ENCODE data around the gene C11orf52. TPM values are rescaled to one million over a fixed set of nuclear protein-coding genes. Genes with fewer than 3 reads are reported as not detected.

Gene C11orf52
- polyA plus RNA-seq, 3 donors: 12.4 to 13.7 (median 12.8) TPM

DNA sequence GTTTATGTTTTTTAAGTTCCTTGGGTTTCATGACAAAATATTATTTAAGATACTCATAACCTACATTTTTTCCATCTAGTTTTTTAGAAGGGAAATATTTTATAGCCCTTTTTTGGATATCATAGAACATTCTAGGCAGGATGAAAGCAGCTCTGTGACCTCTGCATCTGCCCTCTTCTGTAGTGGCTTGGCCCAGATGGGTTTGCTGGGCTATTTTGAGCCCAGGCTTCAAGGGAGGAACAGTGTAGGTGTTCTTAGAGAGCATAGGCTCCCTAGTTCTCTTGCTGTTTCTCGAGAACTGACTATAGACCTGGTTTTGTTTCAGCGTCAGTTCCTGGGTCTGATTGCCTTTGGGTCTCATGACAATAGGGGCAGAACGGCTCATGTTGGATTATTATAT is 50.6 kb downstream of the C11orf52 start:
- DNase-seq (ENCODE audit: low read depth in 3 of 3, low spot score in 2 of 3): no peak

DNA sequence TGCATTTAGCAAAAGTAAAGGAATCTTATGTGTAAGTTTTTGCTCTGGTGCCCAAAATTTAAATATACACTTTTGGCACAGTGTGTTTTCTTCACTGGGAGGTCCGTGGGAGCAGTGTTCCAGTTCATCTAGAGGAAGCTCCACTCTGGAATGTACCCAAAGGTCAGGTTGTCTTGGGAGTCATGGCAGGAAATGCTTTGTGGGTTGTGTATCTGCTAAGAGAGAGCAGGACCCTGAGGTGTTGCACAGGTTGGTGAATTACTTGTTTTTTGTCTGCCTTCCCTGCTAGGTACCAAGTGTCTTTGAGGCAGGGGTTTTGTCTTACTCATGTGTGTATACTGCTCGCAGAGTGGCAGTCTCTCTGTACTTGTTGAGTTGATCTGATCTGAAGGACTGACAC is 55.7 kb downstream of the C11orf52 start:
- DNase-seq (ENCODE audit: low read depth in 3 of 3, low spot score in 2 of 3): no peak

DNA sequence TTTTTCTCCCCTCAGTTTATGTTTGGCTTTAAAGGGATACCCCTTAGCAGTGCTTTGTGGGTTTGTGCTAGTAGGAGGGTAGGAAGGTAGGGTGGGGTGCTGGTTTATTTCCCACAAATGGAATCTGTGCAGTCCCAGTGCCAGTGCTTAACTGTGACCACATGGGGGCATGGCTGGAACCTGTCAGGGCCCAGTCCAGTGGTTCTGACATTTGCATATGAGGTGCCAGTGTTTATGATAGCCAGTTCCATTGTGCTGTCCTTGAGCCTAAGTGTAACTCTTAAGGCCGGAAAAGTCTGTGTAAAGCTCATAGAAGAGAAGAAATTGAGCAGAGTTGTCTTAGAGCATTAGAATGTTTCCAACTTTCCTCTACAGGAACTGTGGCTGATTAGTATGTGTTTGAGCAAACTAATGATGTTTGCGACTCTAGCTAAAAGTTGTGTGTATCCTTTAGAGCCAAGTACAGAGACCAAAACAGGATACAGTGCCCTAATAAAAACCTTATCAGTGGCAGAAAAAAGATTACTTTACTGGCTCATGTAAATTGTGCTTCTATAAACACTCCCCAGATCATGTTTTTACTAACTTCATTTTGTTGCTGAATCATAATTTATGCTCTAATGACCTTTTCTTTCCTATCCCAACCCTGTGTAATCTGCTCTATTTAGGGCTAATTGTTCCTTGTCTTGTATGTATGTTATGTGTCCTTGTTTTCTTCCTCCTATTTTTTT is 56.5 kb downstream of the C11orf52 start:
- no peak for DNase-seq (ENCODE audit: low read depth in 3 of 3, low spot score in 2 of 3)

DNA sequence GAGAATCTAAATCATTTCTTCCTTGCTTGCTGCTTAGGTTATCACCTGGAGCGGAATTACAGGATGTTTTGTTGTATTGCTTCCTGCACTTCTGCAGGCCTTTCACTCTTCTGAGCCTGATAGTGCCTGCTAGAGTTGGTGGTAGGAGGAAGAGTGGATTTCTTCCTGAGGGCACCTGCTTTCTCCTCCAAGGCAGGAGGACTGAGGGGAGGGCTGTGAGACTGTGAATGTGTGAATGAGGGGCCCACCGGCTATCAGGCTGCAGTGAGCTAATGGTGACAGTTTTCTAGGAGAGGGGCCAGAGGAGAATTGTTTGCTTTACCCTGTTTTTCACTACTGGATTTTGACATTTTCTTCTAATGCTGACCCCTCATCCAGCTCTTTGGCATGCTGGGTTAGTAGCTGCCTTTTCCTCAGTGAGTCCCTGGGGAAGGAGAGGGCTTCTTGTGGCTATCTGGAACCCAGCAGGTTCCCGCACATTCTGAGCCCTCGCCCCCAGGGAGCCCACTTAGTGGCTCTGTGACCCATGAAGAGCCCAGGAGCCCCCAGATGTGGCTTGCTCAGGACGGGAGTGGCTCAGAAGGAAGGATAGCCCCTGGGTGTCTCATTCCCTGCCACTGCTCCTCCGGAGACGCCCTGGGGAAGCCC is 57.5 kb downstream of the C11orf52 start:
- DNase-seq (ENCODE audit: low read depth in 3 of 3, low spot score in 2 of 3): no peak

Other genes with a start within 250 kb of the C11orf52 start
- 10 to 100 TPM; 20.2 to 22.4 (median 21.7) TPM for gene PPP2R1B, start 152.5 kb upstream of the C11orf52 start, polyA plus RNA-seq (ENCODE audit: insufficient read length in 3 of 3)
- 10 to 100 TPM; 40.8 to 41.7 (median 41.2) TPM for gene ALG9, start 47.3 kb upstream of the C11orf52 start, polyA plus RNA-seq (ENCODE audit: insufficient read length in 3 of 3)
- gene FDXACB1, start 39.7 kb upstream of the C11orf52 start, polyA plus RNA-seq (ENCODE audit: insufficient read length in 3 of 3): 1 to 10 TPM; 5.8 to 6.0 (median 6.0) TPM
- gene CFAP68, start 39.4 kb upstream of the C11orf52 start, polyA plus RNA-seq (ENCODE audit: insufficient read length in 3 of 3): 10 to 100 TPM; 57.4 to 59.3 (median 59.0) TPM
- 10 to 100 TPM; 52.8 to 63.8 (median 58.6) TPM for gene CRYAB, start 7.1 kb upstream of the C11orf52 start, polyA plus RNA-seq (ENCODE audit: insufficient read length in 3 of 3)
- 1 to 10 TPM; 1.2 to 1.6 (median 1.2) TPM for gene HSPB2, start 6.2 kb upstream of the C11orf52 start, polyA plus RNA-seq (ENCODE audit: insufficient read length in 3 of 3)
- gene DIXDC1, start 18.4 kb downstream of the C11orf52 start, polyA plus RNA-seq (ENCODE audit: insufficient read length in 3 of 3): 10 to 100 TPM; 18.8 to 22.2 (median 21.1) TPM
- gene DLAT, start 106.5 kb downstream of the C11orf52 start, polyA plus RNA-seq (ENCODE audit: insufficient read length in 3 of 3): 10 to 100 TPM; 51.7 to 57.5 (median 52.8) TPM
- 10 to 100 TPM in 2 of 3 donors, 1 to 10 TPM in 1; 9.7 to 11.8 (median 10.8) TPM for gene PIH1D2, start 155.1 kb downstream of the C11orf52 start, polyA plus RNA-seq (ENCODE audit: insufficient read length in 3 of 3)
- gene NKAPD1, start 155.4 kb downstream of the C11orf52 start, polyA plus RNA-seq (ENCODE audit: insufficient read length in 3 of 3): 10 to 100 TPM; 59.2 to 69.5 (median 60.9) TPM
- gene TIMM8B, start 167.8 kb downstream of the C11orf52 start, polyA plus RNA-seq (ENCODE audit: insufficient read length in 3 of 3): 10 to 100 TPM; 73.5 to 88.0 (median 83.7) TPM
- gene SDHD, start 168.0 kb downstream of the C11orf52 start, polyA plus RNA-seq (ENCODE audit: insufficient read length in 3 of 3): 100 to 1,000 TPM; 195 to 225 (median 199) TPM
- gene IL18, start 245.2 kb downstream of the C11orf52 start, polyA plus RNA-seq (ENCODE audit: insufficient read length in 3 of 3): 1 to 10 TPM; 6.2 to 9.5 (median 9.3) TPM
- under 1 TPM in 1 of 3 donors, not detected in 2; 0.11 TPM for gene TEX12, start 248.5 kb downstream of the C11orf52 start, polyA plus RNA-seq (ENCODE audit: insufficient read length in 3 of 3)